Activated naive CD4-positive, alpha-beta T cell treated with anti-CD3 and anti-CD28 coated beads, Interleukin-2, amount 10 ng/mL, durations not matched to agents 7 days and 5 days (primary cell): Measurements from ENCODE around the gene NUCB1.

Experiments used
- CTCF ChIA-PET: fragments of 350-600 bp; sonication (Branson Sonifier 250); formaldehyde crosslinking; loops from one replicate; lab custom pipeline; 2021; ENCODE audit warnings: antibody characterized with exemption; lab: Charles Lee
- DNase-seq: peaks from one replicate; pipeline ENCODE4 v3.0.0-alpha.2; 2020
- H3K27ac Mint-ChIP-seq: one replicate; pipeline ENCODE4 v1.8.0; 2021; ENCODE audit warnings: mild to moderate bottlenecking, moderate library complexity, mixed read lengths
- H3K27me3 Mint-ChIP-seq: one replicate; pipeline ENCODE4 v1.8.0; 2021; ENCODE audit warnings: mild to moderate bottlenecking, mixed read lengths
- H3K36me3 Mint-ChIP-seq: one replicate; pipeline ENCODE4 v1.8.0; 2021; ENCODE audit warnings: mixed read lengths
- H3K4me1 Mint-ChIP-seq: one replicate; pipeline ENCODE4 v1.8.0; 2021; ENCODE audit warnings: mixed read lengths
- H3K4me3 Mint-ChIP-seq: one replicate; pipeline ENCODE4 v1.8.0; 2021; ENCODE audit warnings: mild to moderate bottlenecking, moderate library complexity, mixed read lengths
- H3K9me3 Mint-ChIP-seq: one replicate; pipeline ENCODE4 v1.8.0; 2021; ENCODE audit warnings: mixed read lengths

The NUCB1 gene

GRCh38 chr19:48969276-48970138 is 69.4 kb downstream of the NUCB1 start:
- CTCF ChIA-PET = interaction anchor here (0.6 to 2.7 kb wide), 14 partner anchors 18 to 294 kb away, joined by 3 to 22 read pairs (median 6); partner anchors contain the start of genes DHDH, GYS1, PPP1R15A and RUVBL2
- no peak for DNase-seq
- peaks cover 31% of the 10 kb centered on the region for H3K4me1 Mint-ChIP-seq
- no peaks in the 10 kb centered on the region for H3K27me3 Mint-ChIP-seq
- peaks cover 38% of the 10 kb centered on the region for H3K36me3 Mint-ChIP-seq
- peak overlapping the region; percentile 33 for H3K27ac Mint-ChIP-seq
- H3K4me3 Mint-ChIP-seq = no peak overlapping the region
- H3K9me3 Mint-ChIP-seq = no peaks in the 10 kb centered on the region

DNA sequence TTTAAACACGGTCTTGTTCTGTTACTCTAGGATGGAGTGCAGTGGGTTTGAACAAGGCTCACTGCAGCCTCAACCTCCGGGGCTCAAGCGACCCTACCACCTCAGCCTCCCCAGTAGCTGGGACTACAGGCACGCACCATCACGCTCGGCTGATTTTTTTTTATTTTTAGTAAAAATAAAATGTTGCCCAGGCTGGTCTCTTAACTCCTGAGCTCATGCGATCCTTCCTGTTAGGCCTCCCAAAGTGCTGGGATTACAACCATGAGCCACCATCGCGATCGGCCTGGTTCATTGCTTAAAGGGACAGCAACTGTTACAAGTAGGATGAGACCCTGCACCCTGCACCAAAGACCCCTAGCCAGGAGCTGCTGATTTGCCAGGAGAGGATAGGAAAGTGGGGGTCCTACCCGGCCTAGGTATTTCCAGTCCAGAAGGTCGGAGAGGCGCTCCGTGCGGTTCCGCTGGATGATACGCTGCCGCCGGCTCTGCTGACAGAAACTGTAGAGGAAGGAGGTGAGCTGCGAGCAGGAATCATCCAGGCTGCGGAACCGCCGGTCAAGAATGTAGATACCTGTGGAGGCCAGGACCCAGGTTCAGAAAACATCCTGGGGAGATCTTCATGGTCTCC is 70.1 kb downstream of the NUCB1 start:
- DNase-seq = no peak
- CTCF ChIA-PET = interaction anchor here (0.5 to 2.7 kb wide), 31 partner anchors 8 to 295 kb away, joined by 3 to 22 read pairs (median 4); partner anchors contain the start of genes BAX, BCAT2, DHDH and GYS1
- Mint-ChIP-seq H3K4me1 (peaks cover 28% of the 10 kb centered on the region), H3K27me3 (no peaks in the 10 kb centered on the region), H3K9me3 (no peaks in the 10 kb centered on the region), H3K4me3 (no peak overlapping the region), H3K27ac (no peak overlapping the region), H3K36me3 (peaks cover 38% of the 10 kb centered on the region)

GRCh38 chr19:48970923-48971395 is 70.8 kb downstream of the NUCB1 start:
- DNase-seq = peak; percentile 88

More at GRCh38 chr19:48970923-48971395, 70.8 kb downstream of the NUCB1 start:
- Mint-ChIP-seq H3K36me3 (peaks cover 33% of the 10 kb centered on the region), H3K4me1 (peaks cover 23% of the 10 kb centered on the region), H3K27me3 (no peaks in the 10 kb centered on the region), H3K9me3 (no peaks in the 10 kb centered on the region), H3K4me3 (no peak overlapping the region), H3K27ac (no peak overlapping the region)
- CTCF ChIA-PET = interaction anchor here (0.5 to 2.7 kb wide), 31 partner anchors 9 to 295 kb away, joined by 3 to 22 read pairs (median 4); partner anchors contain the start of genes BAX, BCAT2, DHDH and GYS1
